ENCODE measurements around the gene IRF2.
"Not testable (repeated sequence)": the region's sequence is repeated elsewhere in the genome, so short reads cannot be mapped to it uniquely, and the experiment has no call there.

GRCh38 chr4:184346273-184346672, 128.1 kb downstream of the IRF2 start:
- not testable (repeated sequence) for TF ChIP-seq EZH2 (IDR thresholded peaks at IDR 0.05; ENCODE audit: borderline replicate concordance, low read depth, low read length, severe bottlenecking)
- TF ChIP-seq, protein P1, sequence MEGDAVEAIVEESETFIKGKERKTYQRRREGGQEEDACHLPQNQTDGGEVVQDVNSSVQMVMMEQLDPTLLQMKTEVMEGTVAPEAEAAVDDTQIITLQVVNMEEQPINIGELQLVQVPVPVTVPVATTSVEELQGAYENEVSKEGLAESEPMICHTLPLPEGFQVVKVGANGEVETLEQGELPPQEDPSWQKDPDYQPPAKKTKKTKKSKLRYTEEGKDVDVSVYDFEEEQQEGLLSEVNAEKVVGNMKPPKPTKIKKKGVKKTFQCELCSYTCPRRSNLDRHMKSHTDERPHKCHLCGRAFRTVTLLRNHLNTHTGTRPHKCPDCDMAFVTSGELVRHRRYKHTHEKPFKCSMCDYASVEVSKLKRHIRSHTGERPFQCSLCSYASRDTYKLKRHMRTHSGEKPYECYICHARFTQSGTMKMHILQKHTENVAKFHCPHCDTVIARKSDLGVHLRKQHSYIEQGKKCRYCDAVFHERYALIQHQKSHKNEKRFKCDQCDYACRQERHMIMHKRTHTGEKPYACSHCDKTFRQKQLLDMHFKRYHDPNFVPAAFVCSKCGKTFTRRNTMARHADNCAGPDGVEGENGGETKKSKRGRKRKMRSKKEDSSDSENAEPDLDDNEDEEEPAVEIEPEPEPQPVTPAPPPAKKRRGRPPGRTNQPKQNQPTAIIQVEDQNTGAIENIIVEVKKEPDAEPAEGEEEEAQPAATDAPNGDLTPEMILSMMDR (IDR thresholded peaks at IDR 0.05; ENCODE audit: borderline replicate concordance, extremely low read depth, low read length, poor library complexity, severe bottlenecking) = not testable (repeated sequence)

Measured in DND-41 (cell line).